SKM-1 (cell line): Measurements from ENCODE around the gene SLC39A11.
"Not testable (repeated sequence)": the region's sequence is repeated elsewhere in the genome, so short reads cannot be mapped to it uniquely, and the experiment has no call there.

Source experiments
- DNase-seq: peaks from one replicate; lab custom pipeline; 2025; ENCODE audit not compliant: unreplicated experiment; lab: John Stamatoyannopoulos, UW

Gene SLC39A11

DNA sequence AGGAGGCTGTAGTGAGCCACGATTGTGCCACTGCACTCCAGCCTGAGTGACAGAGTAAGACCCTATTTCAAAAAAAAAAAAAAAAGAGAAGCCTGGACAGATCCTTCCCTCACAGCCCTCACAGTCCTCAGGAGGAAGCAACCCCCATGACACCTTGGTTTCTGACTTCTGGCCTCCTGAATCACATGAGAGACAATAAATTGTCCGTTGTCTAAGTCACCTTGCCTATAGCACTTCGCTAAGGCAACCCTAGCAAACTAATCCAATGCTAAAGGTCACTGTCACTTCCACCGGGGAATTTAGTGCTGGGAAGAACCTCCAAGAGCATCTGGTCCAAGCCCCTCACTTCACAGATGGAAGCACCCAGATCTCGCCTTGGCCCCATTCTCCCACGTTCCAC, 18.9 kb upstream of the SLC39A11 start:
- DNase-seq: no peak

DNA sequence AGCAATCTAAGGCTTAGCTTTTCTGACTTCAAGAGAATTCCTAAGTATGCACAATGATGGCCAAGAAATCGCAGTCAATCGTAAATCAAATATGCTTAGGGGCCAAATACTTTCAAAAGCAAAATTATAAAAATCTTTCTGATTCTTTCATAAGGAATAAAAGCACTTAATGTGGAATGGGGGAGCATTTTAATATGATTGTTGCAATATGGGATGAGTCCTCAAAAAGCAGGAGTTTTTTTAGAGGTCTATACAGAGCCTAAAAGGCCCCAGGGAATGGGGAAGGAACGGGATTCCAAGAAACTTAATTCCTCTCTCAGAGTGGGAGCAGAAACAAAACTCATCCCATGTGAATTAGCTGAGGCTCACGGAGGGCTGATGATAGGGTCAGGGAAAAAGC, 14.7 kb upstream of the SLC39A11 start:
- no peak for DNase-seq

DNA sequence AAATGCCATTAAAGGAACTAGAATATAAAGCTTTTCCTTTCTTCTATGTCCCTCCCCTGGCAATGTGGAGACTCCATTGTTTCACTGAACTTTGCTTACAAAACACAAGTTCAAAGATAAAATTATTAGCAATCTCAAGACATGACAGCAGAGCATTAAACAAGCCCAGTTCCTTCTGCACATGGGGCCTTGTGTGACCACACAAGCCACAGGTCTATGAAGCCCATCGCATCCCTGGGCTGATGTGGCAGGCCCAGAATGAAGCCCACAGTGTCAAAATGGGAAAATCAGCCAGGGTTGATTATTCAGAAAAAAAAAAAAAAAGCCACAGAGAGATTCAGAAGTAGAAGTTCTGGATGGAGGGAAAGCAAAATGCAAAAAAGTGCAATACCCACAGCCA, 12.9 kb upstream of the SLC39A11 start:
- DNase-seq: no peak

DNA sequence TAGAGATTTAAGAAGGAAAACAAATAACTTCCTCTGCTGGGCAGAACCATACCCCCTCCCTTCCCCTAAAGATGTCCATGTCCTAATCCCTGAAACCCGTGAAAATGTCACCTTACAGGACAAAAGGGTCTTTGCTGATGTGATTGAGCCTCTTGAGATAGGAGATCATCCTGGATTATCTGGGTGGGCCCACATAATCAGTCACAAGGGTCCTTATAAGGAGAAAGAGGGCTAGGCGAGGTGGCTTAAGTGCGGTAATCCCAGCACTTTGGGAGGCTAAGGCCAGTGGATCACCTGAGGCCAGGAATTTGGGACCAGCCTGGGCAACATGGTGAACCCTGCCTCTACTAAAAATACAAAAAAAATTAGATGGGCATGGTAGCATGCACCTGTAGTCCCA, 12.0 kb upstream of the SLC39A11 start:
- DNase-seq: no peak

DNA sequence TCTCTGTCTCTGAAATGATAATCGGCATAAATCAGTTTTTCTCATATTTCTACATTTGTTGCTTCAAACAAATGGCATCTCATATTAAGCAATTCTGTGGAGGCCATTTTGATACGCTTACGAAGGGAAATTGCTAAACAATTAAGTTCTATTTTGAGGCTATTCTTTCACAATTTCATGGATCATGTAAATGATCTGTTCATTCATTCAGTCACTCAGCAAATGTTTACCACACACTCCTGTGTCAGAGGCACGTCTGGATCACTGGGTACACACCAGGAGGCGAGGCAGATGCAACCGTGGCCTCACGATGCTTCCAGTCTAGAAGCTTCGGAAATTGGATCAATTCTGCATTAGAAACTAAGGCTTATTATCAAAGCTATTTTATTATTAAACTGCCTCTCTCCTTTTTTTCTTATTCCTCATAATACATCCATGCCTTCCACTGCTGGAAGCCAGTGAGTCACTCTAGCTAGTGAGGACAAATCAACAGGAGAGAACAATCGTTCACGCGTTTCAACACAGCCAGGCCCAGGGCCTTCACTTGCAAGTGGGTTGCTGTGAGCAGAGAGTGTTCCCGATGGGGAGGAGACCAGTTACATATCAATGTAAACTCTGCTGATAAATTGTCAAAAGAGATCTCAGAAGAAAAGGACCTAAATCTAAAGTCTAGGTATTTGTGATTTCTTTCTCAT, 11.3 kb upstream of the SLC39A11 start:
- no peak for DNase-seq

DNA sequence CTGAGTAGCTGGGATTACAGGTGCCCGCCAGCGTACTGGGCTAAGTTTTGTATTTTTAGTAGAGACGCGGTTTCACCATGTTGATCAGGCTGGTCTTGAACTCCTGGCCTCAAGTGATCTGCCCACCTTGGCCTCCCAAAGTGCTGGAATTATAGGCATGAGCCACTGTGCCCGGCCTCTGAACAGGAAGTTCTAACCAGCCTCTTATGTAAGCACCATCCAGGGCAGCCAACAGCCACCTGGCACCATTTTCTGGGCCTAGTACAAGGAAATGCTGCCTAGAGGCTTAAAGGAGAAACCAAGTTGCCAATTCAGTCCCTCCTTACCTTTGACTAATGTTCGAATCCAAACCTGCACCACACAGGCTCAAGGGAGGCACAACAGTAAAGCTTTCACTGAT, 8.5 kb upstream of the SLC39A11 start:
- DNase-seq: no peak

DNA sequence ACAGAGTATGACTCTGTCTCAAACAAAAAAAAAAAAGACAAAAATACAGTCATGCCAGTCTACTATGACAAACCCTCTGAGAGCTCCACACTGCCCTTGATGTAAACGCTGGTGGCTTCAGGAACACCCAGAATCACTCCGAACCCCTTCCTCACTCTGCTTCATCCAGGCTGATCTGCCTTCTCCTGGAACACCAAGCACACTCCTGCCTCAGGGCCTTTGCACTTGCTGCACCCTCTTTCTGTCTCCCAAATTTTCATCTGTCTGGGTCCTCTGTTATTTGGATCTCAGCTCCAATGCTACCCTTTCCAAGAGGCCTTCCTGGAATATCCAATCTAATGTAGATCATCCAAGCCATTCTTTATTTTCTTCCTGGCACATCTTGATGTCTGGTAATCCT, 7.9 kb upstream of the SLC39A11 start:
- DNase-seq: no peak

DNA sequence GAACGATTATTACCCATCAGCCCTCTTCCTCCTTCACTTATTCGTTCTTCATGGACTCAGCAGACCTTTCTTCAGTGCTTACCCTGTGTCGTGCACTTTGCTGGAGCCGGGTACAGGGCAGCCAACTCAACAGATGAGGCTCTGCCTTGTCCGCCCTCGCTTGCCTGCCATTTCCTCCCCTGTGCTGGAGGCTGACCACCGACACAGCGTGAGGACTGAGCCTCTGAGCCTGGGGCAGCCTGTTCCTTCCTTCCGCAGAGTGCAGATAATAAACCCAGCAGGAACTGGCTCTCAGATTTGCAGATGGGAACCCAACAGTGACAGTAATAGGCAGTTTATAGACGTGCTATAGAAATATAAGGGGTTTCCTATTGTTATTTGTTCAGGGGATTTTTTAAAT, 7.0 kb upstream of the SLC39A11 start:
- no peak for DNase-seq

DNA sequence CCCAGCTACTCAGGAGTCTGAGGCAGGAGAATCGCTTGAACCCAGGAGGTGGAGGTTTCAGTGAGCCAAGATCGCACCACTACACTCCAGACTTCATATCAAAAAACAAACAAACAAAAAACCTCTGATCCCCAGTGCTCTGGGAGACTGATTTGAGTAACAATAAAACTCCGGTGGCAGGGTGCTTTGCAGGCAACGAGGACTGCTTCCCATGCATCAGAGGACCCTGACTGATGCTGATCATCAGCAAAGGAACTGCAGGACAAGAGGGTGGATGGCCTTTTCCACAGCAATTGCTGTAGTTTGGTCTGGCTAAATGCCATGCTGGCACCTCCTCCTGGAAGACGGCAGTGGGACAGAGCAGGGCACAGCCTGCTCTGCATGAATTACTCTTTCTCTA, 6.4 kb upstream of the SLC39A11 start:
- no peak for DNase-seq

DNA sequence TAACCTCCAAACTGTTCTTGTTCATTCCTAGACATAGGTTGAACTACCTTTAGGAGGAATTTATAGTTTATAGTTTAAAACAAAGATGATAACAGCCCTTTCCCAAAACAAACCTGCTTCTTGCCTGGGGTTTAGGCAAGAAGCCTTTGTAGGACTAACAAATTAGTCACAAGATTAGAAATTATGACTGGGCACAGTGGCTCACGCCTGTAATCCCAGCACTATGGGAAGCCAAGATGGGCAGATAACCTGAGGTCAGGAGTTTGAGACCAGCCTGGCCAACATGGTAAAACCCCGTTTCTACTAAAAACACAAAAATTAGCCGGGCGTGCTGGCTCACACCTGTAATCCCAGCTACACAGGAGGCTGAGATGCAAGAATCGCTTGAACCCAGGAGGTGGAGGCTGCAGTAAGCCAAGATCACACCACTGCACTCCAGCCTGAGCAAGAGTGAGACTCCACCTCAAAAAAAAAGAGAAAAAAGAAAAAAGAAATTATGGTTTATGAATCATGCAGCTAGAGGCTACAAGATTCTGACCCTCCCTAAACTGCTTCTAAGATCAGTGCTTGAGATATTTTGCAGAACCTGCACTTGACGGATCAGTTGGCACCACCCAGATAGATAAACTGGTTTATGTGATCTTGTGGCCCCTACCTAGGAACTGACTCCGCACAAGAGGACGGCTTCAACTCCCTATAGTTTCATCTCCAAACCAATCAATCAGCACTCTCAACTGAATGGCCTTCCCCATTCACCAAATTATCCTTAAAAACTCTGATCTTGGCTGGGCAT, 5.7 kb upstream of the SLC39A11 start:
- DNase-seq: not testable (repeated sequence)

DNA sequence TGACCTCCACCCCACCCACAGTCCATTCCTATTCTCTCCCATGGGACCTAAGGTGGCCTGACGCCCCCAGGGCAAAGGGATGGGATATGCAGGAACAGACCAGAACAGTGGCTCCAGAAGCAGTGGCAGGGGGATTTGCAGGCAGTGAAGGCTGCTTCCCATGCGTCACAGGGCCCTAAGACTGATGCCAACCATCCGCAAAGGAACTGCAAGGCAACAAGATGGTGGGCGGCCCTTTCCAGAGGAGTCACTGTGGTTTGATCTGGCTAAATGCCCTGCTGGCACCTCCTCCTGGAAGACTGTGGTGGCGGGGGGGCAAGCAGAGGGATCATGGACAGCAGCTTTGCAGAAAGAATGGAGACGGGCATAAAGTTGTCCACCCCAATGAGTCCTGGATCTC, 4.4 kb upstream of the SLC39A11 start:
- peak; percentile 81 for DNase-seq

DNA sequence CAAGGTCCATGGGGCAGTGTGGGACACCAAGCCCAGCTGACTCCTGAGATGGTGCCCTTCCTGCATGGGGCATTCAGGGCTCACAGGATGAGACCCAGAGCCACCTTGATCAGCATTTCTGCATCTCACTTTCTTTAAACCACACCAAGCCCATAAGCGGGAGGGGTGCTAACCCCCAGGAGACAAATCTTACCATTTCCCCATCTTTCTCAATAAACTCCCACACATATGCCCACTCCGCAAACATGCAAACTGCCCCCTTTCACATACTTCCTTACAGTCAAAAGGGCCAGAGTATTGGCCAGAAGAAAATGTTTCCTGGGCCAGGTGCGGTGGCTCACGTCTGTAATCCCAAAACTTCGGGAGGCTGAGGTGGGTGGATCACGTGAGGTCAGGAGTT, 3.7 kb upstream of the SLC39A11 start:
- no peak for DNase-seq

DNA sequence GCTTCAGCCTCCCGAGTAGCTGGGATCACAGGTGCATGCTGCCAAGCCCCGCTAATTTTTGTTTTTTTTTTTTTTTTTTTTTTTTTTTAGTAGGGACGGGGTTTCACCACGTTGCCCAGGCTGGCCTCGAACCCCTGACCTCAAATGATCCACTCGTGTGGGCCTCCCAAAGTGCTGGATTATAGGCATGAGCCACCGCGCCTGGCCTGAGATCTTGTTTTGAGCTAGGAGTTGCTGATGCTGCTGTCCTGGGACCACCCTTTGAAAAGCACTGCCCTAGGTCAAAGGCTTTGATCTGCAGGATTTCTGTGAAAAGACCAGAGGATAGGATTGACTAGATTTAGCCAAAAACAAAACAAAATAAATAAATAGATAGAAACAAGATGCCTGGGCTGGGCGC, 798 bp upstream of the SLC39A11 start:
- no peak for DNase-seq

DNA sequence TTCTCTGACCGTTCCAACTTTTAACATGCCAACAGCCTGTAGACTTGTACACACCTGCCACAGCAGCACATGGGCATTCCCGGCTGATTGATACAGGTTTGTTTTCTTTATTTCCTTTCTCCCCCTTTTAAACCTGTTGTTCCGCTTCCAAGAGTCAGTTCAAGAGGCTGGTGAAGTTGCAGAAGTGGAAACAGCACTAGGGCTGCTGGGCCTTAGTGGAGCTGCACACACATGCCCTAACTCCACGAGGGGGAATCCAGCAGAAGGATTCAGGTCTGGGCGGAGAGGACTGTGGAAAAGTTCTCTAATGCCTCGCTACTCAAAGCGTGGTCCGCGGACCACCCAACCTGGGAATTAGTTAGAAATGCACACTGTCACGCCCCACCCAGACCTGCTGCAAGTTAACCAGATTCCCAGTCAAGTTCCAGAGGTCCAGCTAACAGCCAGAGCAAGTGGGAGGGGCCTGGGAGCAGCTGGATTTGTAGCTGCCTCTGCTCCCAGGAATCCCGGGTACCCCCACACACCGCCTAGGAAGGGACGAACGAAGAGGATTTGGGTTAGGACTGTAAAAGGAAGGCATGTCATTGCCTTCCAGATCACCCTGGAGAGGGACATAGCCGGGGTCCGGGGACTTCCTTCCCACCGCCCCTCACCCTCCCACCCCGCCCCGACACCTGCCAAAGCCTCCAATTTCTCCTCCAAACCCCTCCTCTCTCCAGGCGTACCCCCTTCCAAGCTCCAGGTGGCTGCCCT, 542 bp downstream of the SLC39A11 start:
- no peak for DNase-seq

DNA sequence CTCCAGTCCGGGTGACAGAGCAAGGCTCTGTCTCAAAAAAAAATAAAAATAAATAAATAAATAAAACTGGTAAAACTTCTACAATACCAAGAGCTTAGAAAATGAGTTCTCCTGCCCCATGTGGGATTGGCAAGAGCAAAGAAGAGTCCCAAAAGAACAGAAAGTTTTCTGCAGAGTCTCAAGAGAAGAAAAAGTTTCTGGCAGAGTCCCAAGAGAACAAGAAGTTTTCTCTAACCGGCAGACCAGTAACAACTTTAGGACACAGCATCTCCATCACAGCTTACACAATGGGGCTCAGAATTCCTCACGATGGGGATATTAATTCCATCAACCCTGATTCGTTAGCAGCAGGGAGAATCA, 1.1 kb downstream of the SLC39A11 start:
- DNase-seq: no peak

DNA sequence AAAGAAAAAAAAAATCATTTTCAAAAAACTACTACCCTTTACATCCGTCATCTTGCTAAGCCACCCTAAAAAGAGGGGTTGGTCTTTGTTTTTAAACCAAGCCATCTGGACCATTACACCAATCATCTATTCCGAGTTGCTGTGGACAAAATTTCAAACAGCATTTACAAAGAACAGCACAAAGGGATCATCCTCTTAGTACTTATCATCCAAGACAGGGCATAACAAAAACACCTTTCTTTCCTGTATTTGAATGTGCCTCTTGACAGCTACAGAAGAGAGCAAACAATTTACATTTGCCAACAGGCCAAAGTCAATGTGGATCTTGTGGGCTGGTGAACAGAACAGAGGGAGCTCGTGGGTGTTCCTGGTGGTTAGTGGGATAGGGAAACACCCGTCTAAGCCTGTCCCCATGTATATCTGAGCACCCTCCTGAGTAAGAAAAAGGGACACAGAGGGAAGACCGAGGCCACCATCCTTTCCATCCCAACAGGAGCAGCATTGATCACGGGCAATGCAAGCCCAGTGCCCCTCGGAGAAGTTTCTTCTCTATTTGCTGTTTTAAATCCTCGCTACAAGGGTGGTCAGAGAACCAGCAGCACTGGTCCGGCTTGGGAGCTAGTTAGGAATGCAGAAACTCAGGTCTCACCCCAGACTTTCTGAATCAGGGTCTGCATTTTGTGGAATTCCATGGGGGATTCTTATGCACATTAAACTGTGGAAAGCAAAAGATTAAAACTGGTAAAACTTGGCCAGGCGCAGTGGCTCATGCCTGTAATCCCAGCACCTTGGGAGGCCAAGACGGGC, 1.9 kb downstream of the SLC39A11 start:
- no peak for DNase-seq

DNA sequence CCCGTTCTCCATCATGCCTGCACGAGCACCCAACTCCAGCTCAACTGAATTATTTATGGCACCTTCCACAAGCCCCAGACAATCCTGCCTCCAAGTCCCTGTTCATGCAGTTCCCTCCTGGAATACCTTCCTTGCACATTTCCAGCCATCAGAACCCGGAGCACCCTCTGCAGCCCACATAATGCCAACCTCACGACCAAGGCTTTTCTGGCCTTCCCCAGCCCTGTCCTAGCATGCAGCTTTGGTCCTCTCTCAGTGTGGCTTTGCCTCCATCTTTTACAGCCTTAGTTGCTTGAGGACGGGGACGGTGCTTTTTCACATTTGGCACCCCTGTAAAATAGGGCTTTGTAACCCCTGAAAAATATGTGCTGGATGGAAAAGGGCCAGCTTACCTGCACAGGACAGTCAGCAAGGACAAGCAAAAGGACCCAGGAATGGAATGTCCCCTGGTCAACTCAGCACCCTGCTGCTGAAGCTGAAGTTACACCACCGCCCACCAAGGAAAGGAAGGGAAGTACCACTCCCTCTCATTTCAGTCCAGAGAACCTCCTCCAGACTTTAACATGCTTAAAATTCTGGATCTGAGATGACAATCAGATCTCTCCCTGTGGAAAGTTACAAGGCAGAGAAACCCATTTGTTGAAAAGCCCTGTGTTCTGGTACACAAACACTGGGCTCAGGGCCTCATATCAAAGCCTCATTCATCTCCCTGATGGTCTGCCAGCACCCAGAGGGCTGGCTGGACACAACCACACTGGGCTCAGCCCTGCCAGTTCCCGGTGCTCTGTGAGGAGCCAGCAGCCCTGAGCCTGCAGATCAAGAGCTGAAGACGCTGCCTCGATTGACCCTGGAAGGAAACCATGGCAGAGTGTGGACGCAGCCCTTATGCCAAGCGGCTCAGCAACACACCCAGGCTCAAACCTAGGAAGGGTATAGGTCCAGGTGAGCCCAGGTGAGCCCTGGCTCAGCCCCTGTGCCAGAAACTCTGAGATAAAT, 2.9 kb downstream of the SLC39A11 start:
- DNase-seq: no peak

DNA sequence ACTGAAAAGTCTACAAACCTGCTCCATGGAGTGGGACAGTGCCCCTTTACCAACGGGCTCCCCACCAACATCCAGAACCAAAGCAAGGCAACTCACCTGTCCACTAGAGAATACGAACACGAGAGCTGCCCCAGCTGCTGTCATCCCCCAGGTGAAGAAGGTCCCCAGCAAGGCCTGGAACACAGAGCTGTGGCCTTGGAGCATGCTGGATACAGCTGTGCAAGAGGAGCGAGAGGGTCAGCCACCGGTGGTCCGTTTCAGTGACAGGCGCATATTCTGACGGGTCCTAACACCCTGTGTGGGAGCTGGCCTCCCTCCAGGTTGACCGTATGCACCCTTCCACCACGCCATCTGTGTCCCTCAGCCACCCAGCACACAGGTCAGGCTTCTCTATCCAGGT, 3.9 kb downstream of the SLC39A11 start:
- DNase-seq: no peak

DNA sequence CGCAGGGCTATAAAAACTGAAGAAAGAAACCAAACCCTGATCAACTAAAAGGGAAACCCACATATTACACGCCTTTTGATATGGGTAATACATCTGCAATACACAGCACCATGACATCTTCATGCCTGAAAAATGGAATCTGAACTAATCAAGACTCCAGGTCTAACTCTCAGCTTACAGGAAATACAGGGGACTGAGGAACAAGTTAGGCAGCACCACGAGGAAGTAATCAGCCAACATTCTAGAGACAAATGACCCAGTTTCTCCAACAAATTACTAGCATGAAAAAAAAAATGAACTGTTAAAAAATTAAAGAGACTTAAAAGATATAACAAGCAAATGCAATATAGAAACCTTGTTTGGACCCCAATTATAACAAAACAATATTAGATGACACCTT, 9.1 kb downstream of the SLC39A11 start:
- no peak for DNase-seq

DNA sequence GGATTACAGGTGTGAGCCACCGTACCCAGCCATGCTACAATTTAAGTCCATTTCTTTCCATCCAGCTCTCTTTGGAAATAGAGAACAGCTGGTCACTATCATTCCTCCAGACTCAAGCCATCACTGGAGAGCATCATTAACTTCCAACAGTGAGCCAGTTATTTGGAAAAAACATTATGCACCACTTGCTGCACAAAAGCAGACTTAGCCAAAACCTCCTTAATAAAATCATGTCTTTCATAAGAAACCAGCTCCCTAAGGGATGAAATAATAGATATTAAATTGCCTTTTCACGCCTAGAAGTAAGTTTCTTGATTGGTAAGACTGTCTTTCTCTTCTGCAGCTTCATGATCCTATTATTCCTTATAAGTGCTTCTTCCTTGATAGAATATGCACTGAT, 17.9 kb downstream of the SLC39A11 start:
- DNase-seq: no peak
